Ectodermal cell (in vitro differentiated cells): ENCODE measurements around the gene DEFB112. TPM values are rescaled to one million over a fixed set of nuclear protein-coding genes. Genes with fewer than 3 reads are reported as not detected.

Experiments used
- H3K27ac ChIP-seq: 2 replicates; pipeline ENCODE4 v1.7.0; 2013; ENCODE audit warnings: mild to moderate bottlenecking, low read depth, low read length; ENCODE audit not compliant: insufficient read depth, poor library complexity, severe bottlenecking
- H3K27me3 ChIP-seq: 2 replicates; pipeline ENCODE4 v1.7.0; 2013; ENCODE audit warnings: mild to moderate bottlenecking, low read length; ENCODE audit not compliant: insufficient read depth, control insufficient read depth, poor library complexity, severe bottlenecking
- H3K36me3 ChIP-seq: one replicate; pipeline ENCODE4 v1.7.0; 2013; ENCODE audit warnings: low read length; ENCODE audit not compliant: control insufficient read depth, insufficient read depth
- H3K4me1 ChIP-seq: one replicate; pipeline ENCODE4 v1.7.0; 2013; ENCODE audit warnings: low read length; ENCODE audit not compliant: control insufficient read depth, insufficient read depth
- H3K4me3 ChIP-seq: 2 replicates; pipeline ENCODE4 v1.7.0; 2013; ENCODE audit warnings: low read depth, low read length, control low read depth; ENCODE audit not compliant: insufficient read depth
- H3K9me3 ChIP-seq: 2 replicates; pipeline ENCODE4 v1.7.0; 2013; ENCODE audit warnings: mild to moderate bottlenecking, low read length, moderate library complexity; ENCODE audit not compliant: control insufficient read depth
- WGBS, 2 experiments: methylation state at CpG; one replicate each; pipeline ENCODE4 v1.1.7; 2013; ENCODE audit warnings: missing lambda C conversion rate in 2 of 2; 5-methylcytosine and 5-hydroxymethylcytosine counted together
- polyA plus RNA-seq, 4 experiments: library from polyadenylated mRNA; stranded (reverse); fragments of 50-300 nt; gene quantifications; one replicate each; pipeline ENCODE4 v1.2.3, GENCODE V29; 2013

The DEFB112 gene
- polyA plus RNA-seq (2013, experiment 1 of 4) = not detected
- polyA plus RNA-seq (2013, experiment 2 of 4) = not detected
- polyA plus RNA-seq (2013, experiment 3 of 4) = not detected
- polyA plus RNA-seq (2013, experiment 4 of 4) = not detected

DNA sequence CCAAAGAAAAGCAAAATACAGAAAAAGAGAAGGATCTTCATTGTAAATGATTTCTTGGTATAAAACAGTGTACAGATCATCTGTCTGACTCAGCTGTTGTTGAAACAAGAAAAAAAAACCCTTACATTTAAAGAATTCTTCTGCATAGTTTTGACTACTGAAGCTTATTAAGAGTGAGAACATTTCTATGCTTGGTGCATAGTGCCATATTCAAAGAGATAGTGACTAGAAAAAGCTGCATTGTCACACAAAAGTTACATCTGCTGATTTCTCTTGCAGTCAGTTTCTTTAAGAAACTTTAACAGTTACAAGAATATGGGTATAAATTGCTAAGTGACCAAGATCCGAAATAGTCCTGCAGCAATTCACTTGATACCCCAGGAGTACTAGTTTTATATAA lies at the start of gene DEFB112:
DEFB112 (minus strand) TSS at position 101 of the 400 bp plus-strand sequence; CDS start at position 41, 60 bp downstream.
- 90 to 100% methylated on average over 1 of the region's 1 CpG for WGBS, 2 experiments
- no peaks in the 10 kb centered on the region for H3K36me3 ChIP-seq

DNA sequence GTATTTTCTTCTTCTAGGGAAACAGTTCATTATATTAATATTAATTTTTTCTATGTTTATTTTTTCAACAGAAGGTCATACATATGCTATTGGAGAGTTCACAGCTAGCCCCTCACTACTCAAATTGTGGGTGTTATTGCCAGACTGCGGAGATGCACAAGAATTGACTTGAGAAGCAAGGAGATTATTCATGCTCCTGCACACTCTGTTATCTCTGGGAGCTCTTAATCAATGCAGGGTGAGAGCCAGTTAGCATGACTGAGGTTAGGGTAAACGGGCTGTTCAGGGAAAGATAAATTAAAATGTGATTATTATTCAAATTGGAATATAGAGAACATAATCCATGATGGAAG lies 48.9 kb upstream of the DEFB112 start:
- whole genome bisulfite sequencing, 2 experiments = 91 to 92% methylated on average over 1 to 2 of the region's 2 CpGs
- Histone ChIP-seq H3K36me3 (no peaks in the 10 kb centered on the region), H3K4me3 (no peak overlapping the region), H3K27ac (no peak overlapping the region), H3K27me3 (no peaks in the 10 kb centered on the region), H3K9me3 (no peaks in the 10 kb centered on the region), H3K4me1 (no peaks in the 10 kb centered on the region)

More for the DNA sequence above, at the start of gene DEFB112:
- Histone ChIP-seq H3K9me3 (no peaks in the 10 kb centered on the region), H3K27me3 (no peaks in the 10 kb centered on the region), H3K4me3 (no peak within 1 kb of the TSS), H3K4me1 (no peaks in the 10 kb centered on the region), H3K27ac (no peak within 1 kb of the TSS)

DNA sequence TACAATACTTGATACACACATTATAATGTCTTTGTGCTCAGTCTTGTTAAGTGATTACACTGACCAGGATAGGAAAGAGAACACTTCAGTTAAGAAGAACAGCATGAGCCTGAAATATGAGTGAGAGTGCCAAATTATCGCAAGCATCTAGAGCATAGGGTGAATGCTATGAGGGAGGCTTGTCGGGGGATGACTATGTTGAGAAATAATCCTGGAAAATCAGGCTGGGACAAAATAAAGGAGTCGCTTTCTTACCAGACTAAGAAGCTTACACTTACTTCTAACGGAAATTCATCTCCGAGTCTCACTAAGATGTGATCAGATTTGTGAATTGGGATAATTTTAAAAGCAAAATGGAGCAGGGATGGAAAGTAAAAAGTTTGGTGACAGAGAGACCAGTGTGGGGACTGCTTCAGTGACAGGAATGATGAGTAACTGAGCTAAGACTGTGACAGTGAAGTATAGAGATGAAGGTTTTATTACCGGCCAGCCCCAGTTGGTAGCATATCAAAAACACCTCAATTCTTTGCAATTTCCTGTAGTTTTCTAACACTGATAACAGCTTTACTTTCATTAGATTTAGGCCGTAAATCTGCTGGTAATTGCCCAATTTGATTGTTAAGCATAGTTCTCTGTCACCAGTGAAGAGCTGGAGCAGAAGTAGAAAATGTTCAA lies 48.4 kb upstream of the DEFB112 start:
- Histone ChIP-seq H3K9me3 (no peaks in the 10 kb centered on the region), H3K27me3 (no peaks in the 10 kb centered on the region), H3K27ac (no peak overlapping the region), H3K4me3 (no peak overlapping the region), H3K36me3 (no peaks in the 10 kb centered on the region), H3K4me1 (no peaks in the 10 kb centered on the region)
- 94 to 95% methylated on average over 7 of the region's 7 CpGs for WGBS, 2 experiments

GRCh38 chr6:50096296-50096695 lies 46.6 kb upstream of the DEFB112 start:
- Histone ChIP-seq H3K4me1 (no peaks in the 10 kb centered on the region), H3K36me3 (no peaks in the 10 kb centered on the region), H3K27me3 (no peaks in the 10 kb centered on the region), H3K27ac (no peak overlapping the region), H3K4me3 (no peak overlapping the region), H3K9me3 (no peaks in the 10 kb centered on the region)

- Histone ChIP-seq H3K27me3 (no peaks in the 10 kb centered on the region), H3K27ac (no peak overlapping the region), H3K4me1 (no peaks in the 10 kb centered on the region), H3K36me3 (no peaks in the 10 kb centered on the region), H3K9me3 (no peaks in the 10 kb centered on the region), H3K4me3 (no peak overlapping the region)
- WGBS, 2 experiments = no CpG with 5 or more reads among the region's 1 CpG
Observed at GRCh38 chr6:50093938-50094272, 44.2 kb upstream of the DEFB112 start.

DNA sequence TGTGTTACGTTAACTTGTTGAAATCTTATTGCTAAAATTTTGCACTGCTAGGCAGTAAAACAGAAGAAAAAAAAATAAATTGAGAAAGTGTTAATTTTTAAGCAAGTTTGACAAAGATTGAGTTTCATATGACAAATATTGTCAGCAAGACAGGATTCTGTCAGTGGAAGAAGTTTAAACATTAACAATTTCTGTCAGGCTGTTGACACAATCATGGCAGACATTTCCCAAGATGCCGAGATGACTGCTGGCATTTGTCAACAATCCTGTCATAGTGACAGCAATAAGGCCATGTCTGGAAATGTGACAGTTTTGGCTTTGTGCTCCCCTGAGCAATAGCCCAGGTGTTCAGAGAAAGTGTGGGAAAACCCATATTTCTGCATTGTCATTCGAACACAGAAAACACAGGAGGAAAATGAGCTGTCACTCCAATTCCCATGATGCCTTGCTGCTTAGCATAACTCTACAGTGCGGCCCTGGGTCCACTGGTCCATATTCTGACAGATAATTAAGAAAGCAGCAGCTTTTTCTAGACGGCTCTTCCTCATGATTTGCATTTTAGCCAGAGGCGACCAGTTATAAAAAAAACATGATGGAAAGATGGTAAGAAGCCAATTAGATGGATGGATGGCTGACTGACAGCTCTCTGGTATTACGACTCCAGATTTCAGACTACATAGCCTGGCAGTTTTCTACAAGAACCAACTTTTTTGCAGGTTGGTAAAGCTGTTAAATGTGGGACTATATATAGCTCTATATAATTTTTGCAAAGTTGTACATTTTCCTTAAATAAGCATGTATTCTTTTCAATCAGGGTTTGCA lies 43.6 kb upstream of the DEFB112 start:
- Histone ChIP-seq H3K4me3 (no peak overlapping the region), H3K4me1 (no peaks in the 10 kb centered on the region), H3K36me3 (no peaks in the 10 kb centered on the region), H3K27me3 (no peaks in the 10 kb centered on the region), H3K9me3 (no peaks in the 10 kb centered on the region), H3K27ac (no peak overlapping the region)
- 93 to 94% methylated on average over 7 of the region's 7 CpGs for WGBS, 2 experiments

DNA sequence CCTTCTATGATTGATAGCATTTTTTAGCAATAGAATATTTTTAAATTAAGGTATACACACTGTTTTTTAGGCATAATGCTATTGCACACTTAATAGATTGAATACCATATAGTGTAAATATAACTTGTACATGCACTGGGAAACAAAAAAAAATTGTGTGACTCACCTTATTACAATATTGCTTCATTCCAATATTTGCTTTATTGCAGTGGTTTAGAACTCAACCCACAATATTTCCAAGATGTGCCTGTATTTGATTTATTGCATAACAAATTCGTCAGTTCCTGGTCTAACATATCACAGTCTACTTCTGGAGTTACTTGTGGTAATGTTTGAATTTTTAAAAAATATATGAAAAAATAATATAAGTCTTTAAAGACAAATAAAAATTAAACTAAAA lies 41.9 kb upstream of the DEFB112 start:
- WGBS, 2 experiments = 83% methylated on average over 1 of the region's 1 CpG; no CpG with 5 or more reads in 1 of the 2 experiments
- H3K27ac ChIP-seq = no peak overlapping the region
- no peaks in the 10 kb centered on the region for H3K4me1 ChIP-seq

GRCh38 chr6:50089911-50090310 lies 40.2 kb upstream of the DEFB112 start:
- no peak overlapping the region for H3K27ac ChIP-seq
- no peak overlapping the region for H3K4me3 ChIP-seq
- H3K36me3 ChIP-seq = no peaks in the 10 kb centered on the region
- no peaks in the 10 kb centered on the region for H3K9me3 ChIP-seq
- 89% methylated on average over 1 of the region's 2 CpGs; no CpG with 5 or more reads in 1 of the 2 experiments for WGBS, 2 experiments
- no peaks in the 10 kb centered on the region for H3K4me1 ChIP-seq
- H3K27me3 ChIP-seq = no peaks in the 10 kb centered on the region

More for the DNA sequence above, 41.9 kb upstream of the DEFB112 start:
- Histone ChIP-seq H3K4me3 (no peak overlapping the region), H3K9me3 (no peaks in the 10 kb centered on the region), H3K27me3 (no peaks in the 10 kb centered on the region), H3K36me3 (no peaks in the 10 kb centered on the region)

DNA sequence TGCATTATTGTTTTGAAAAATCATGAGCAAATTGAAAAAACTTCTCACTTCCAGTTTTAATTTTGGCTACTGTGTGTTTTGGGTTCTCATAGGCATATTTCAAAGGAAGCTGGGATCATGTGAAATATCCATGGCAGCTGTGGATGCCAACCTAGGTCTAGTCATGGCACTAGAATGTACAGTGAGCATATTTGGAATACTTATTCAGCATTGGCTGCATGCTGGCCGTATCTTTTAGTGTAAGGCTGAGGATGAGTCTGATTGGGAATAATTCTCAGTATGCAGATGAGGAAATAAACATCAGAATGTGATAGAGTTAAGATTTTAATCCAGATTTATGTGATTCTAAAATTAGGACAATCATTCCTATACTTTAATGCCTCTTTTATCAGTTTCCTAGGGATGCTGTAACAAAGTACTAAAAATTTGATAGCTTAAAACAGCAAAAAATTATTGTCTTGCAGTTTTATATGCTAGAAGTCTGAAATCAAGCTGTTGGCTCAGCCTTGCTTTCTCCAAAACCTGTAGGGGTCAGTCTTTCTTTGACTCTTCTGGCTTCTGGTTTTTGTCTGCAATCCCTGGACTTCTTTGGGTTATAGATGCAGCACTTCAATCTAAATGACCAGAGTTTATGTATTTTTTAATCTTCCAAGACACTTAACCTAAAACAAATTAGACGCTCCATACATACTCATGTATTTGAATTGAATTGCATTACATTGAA lies 37.7 kb upstream of the DEFB112 start:
- Histone ChIP-seq H3K36me3 (no peaks in the 10 kb centered on the region), H3K4me1 (no peaks in the 10 kb centered on the region), H3K4me3 (no peak overlapping the region), H3K27ac (no peak overlapping the region), H3K9me3 (no peaks in the 10 kb centered on the region), H3K27me3 (no peaks in the 10 kb centered on the region)
- WGBS, 2 experiments = 0 to 3% methylated on average over 1 of the region's 2 CpGs

DNA sequence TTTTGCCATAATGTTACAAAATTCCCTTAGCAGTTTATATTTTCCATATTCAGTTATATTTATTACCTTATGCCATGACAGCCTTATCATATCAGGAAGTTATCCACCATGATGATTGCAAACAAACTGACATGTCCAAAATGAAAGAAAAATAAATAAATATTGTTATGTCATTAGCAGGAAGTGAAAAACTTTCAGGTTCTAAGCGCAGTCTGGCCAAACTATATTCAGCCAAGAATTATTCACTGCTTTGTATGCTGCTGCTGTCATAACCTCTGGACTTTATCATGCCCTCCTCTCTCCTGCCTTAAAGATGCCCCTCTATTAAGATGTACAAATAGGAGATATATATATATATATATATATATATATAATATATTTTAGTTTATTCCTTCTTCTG lies 27.7 kb upstream of the DEFB112 start:
- H3K27ac ChIP-seq = no peak overlapping the region
- no peaks in the 10 kb centered on the region for H3K4me1 ChIP-seq
- no peak overlapping the region for H3K4me3 ChIP-seq
- H3K36me3 ChIP-seq = no peaks in the 10 kb centered on the region
- no peaks in the 10 kb centered on the region for H3K27me3 ChIP-seq
- WGBS, 2 experiments = 0% methylated on average over 1 of the region's 1 CpG
- no peaks in the 10 kb centered on the region for H3K9me3 ChIP-seq
